ENCODE data around the gene LYRM2.
A peak's percentile ranks its signal among the peaks of the same experiment; 100 is the strongest.

The LYRM2 gene

DNA sequence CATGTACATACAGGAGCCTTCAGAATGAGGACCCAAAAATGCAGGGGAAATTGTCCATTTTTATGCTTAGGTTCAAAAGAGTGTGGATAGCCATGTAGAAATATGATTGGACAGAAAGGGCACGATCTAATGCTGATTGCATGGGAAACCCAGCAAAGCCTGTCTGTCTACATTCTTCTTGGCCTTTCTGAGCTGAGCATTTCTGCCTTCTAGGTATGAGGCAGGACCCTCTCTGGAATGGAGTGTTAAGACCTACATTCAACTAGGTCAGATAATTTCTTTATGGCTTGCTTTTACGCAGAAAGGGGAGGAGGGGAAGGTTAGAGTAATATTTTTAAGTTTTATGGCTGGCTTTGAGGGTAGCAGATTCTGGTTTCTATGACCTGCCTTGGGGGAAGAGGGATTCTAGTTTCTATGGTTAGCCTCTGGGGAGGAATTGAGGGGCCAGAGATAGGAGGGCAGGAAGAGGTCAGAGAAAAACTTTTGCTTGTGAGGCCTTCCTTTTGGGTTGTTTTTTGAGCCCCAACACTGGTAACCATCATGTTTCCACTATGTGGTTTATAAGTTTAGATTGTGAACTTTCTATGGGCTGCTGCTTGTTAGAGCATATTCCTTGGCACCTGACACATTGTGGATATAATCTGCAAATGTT lies 63.5 kb downstream of the LYRM2 start:
- TF ChIP-seq POLR2A (IDR thresholded peaks at IDR 0.05; ENCODE audit: low read depth, low read length): no peak
- TF ChIP-seq PAX5 (IDR thresholded peaks at IDR 0.05; ENCODE audit: insufficient read depth, low read length, severe bottlenecking): no peak
- no peak for TF ChIP-seq SPI1 (IDR thresholded peaks at IDR 0.05; ENCODE audit: low read depth, low read length)
- TF ChIP-seq POU2F2 (IDR thresholded peaks at IDR 0.05; ENCODE audit: low read depth, low read length): no peak
- TF ChIP-seq TAF1 (IDR thresholded peaks at IDR 0.05; ENCODE audit: low read depth, low read length): no peak
- TF ChIP-seq POLR2AphosphoS5 (IDR thresholded peaks at IDR 0.05; ENCODE audit: low read depth, low read length): no peak
- FAIRE-seq (peak; percentile 55), DNase-seq (ENCODE audit: insufficient read length, low spot score) (no peak)

DNA sequence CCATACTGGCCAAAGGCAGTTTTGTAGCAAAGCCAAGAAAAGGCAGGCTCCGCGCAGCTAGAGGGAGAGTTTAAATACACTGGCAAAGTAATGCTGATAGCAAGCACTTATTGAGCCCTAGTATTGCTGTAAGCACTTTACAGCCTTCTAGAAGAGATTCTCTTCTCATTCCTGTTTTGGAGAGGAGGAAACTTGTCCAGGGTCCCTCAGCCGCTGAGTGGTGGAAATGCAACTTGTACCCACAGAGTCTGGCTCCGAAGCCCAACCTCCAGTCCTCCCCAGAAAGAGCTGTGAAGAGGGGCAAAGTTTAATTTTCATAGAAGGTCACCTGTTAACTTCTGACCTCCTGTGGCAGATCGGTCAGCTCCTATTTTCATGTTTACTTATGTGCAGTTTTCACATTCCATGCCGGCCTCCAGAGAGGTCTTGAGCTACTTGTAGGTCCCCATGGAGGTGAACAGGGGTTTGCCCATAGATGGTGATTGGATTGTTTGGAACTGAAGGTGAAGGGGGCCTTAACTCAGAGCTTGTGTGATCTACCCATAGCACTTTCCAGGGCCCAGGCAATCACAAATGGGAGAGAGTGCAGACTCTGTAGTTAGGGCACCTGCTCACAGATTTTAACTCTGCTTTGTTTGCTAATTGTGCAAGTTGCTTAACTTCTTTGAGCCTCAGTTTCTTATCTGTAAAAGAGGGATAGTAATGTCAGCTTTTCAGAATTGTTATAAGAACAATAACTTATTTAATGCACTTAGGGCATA lies 70.7 kb downstream of the LYRM2 start:
- no peak for TF ChIP-seq POU2F2 (IDR thresholded peaks at IDR 0.05; ENCODE audit: low read depth, low read length)
- no peak for TF ChIP-seq POLR2A (IDR thresholded peaks at IDR 0.05; ENCODE audit: low read depth, low read length)
- no peak for TF ChIP-seq PAX5 (IDR thresholded peaks at IDR 0.05; ENCODE audit: insufficient read depth, low read length, severe bottlenecking)
- TF ChIP-seq TAF1 (IDR thresholded peaks at IDR 0.05; ENCODE audit: low read depth, low read length): no peak
- TF ChIP-seq POLR2AphosphoS5 (IDR thresholded peaks at IDR 0.05; ENCODE audit: low read depth, low read length): no peak
- TF ChIP-seq SPI1 (IDR thresholded peaks at IDR 0.05; ENCODE audit: low read depth, low read length): no peak
- FAIRE-seq (no peak), DNase-seq (ENCODE audit: insufficient read length, low spot score) (no peak)

DNA sequence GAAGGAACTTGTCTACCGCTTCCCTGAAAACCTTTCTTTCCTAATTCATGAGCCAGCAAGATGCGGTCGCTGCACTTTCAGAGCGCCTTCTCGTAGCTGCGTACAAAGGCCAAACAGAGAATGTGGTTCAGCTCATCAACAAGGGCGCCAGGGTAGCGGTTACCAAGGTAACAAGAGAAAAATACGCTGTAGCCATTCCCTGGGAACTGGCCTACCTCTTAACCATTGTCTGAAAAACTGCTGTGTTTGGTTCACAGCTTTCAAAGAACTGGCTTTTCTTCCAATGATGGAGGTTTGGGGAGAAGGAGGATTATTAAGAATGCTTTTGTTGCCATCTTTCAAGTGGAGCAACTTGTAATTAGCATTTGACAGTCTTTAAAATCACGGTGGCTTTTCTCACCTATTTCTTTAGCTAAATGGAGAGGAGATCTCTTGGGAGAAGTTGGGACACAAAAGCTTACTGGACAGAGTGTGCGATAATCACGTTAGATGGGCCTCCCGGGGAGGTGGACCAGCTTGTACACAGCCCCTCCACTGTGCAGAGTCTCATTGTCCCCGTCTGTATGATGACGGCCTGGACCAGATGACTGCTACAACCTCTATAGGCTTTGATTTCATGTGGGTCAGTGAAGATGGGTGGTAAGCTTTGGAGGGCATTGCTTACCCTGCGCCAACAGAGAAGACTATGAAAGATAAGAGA lies 71.5 kb downstream of the LYRM2 start:
- no peak for TF ChIP-seq POU2F2 (IDR thresholded peaks at IDR 0.05; ENCODE audit: low read depth, low read length)
- no peak for FAIRE-seq
- no peak for DNase-seq (ENCODE audit: insufficient read length, low spot score)

DNA sequence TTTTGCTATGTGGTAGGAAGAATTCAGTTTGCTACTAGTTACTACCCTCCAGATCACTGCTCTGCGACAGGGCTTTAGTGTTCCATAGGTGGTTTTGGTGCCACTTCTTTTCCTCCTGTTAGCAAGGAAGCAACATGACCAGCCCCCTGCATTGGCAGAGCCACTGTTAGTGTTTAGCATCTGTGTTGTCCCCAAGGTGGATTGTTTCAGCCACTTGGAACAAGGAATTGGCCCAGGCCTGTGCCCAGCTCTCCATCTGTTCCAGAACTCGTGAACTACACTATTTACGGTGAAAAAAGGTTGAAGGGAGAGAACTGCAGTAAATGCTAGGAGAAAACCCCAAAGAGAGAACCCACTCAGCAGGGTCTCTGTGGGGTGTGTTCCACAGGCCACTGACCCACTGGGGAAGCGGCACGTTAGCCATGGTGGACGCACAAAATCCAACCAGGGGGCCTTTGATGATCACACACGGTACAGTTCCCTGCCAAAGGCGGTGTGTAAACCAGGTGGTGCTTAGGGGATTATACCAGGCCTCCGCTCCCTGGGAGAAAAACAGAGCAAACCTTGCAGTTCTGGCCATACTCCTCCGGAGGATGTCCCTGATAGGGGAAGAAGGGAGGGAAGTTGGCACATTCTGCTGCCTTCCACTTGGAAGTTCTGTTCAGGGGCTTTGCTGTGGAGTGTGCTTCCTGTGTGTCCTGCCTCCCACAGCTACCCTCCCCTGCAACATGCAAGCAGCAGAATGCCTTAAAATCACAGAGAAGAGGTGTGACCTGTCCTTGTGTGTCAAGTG lies 72.3 kb downstream of the LYRM2 start:
- TF ChIP-seq POLR2A (IDR thresholded peaks at IDR 0.05; ENCODE audit: low read depth, low read length) (no peak), POU2F2 (IDR thresholded peaks at IDR 0.05; ENCODE audit: low read depth, low read length) (no peak), PAX5 (IDR thresholded peaks at IDR 0.05; ENCODE audit: insufficient read depth, low read length, severe bottlenecking) (no peak), POLR2AphosphoS5 (IDR thresholded peaks at IDR 0.05; ENCODE audit: low read depth, low read length) (no peak), TAF1 (IDR thresholded peaks at IDR 0.05; ENCODE audit: low read depth, low read length) (no peak), SPI1 (IDR thresholded peaks at IDR 0.05; ENCODE audit: low read depth, low read length) (no peak)
- DNase-seq (ENCODE audit: insufficient read length, low spot score) (no peak), FAIRE-seq (no peak)

DNA sequence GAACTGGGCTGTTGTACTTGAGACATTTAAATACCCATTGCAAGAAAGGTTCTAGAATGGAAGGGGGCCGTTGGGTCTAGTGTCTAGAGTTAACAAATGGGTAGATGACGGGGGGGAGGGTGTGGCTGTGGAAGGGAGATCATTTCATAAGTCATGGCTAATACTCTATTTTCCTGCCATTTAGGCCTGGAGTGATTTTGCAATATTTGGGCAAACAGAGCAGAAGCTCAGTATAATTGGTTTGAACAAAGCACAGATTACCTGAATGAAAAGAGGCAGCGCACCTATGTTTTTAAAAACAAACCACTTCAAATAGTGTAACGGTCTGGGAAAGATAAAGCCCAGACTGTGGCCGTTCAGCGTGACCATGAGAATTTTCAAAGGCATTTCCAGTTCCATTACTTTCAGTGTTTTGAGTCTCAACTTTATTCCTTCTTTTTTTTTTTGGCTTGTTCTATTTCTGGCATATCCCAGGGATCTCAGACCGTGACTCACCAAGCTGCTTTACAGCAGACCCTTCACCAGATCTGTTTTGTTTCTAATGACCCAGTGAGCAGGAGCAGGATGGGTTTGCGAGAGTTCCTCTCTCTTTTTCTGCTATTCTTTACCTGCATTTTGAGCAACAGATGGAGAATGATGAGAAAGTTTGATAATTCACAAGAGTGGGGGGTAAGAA lies 73.7 kb downstream of the LYRM2 start:
- FAIRE-seq: no peak
- no peak for DNase-seq (ENCODE audit: insufficient read length, low spot score)

DNA sequence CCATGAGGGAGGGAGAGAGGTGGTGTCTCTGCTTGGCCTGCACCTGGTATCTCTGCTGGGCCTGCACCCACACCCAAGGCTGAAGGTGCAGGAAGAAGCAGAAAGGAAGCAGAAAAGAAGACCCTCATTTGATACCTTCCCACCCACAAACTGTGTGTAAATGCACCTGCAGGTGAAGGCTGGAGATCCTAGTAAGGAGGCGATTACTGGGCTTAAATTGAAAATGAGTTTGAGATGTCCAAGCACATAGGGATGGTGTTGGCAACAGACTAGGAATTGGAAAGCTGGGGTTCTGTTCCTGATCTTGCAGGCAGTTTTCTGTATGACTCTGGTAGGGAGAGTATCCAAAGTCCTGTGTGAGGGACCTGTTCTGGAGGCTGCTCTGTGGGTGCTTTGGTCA lies 74.7 kb downstream of the LYRM2 start:
- no peak for TF ChIP-seq TAF1 (IDR thresholded peaks at IDR 0.05; ENCODE audit: low read depth, low read length)
- TF ChIP-seq POLR2AphosphoS5 (IDR thresholded peaks at IDR 0.05; ENCODE audit: low read depth, low read length): no peak
- no peak for TF ChIP-seq POLR2A (IDR thresholded peaks at IDR 0.05; ENCODE audit: low read depth, low read length)

More for the DNA sequence above, 73.7 kb downstream of the LYRM2 start:
- TF ChIP-seq POU2F2 (IDR thresholded peaks at IDR 0.05; ENCODE audit: low read depth, low read length): no peak
- TF ChIP-seq TAF1 (IDR thresholded peaks at IDR 0.05; ENCODE audit: low read depth, low read length): no peak
- TF ChIP-seq POLR2AphosphoS5 (IDR thresholded peaks at IDR 0.05; ENCODE audit: low read depth, low read length): no peak
- TF ChIP-seq SPI1 (IDR thresholded peaks at IDR 0.05; ENCODE audit: low read depth, low read length): no peak
- TF ChIP-seq POLR2A (IDR thresholded peaks at IDR 0.05; ENCODE audit: low read depth, low read length): no peak
- no peak for TF ChIP-seq PAX5 (IDR thresholded peaks at IDR 0.05; ENCODE audit: insufficient read depth, low read length, severe bottlenecking)

DNA sequence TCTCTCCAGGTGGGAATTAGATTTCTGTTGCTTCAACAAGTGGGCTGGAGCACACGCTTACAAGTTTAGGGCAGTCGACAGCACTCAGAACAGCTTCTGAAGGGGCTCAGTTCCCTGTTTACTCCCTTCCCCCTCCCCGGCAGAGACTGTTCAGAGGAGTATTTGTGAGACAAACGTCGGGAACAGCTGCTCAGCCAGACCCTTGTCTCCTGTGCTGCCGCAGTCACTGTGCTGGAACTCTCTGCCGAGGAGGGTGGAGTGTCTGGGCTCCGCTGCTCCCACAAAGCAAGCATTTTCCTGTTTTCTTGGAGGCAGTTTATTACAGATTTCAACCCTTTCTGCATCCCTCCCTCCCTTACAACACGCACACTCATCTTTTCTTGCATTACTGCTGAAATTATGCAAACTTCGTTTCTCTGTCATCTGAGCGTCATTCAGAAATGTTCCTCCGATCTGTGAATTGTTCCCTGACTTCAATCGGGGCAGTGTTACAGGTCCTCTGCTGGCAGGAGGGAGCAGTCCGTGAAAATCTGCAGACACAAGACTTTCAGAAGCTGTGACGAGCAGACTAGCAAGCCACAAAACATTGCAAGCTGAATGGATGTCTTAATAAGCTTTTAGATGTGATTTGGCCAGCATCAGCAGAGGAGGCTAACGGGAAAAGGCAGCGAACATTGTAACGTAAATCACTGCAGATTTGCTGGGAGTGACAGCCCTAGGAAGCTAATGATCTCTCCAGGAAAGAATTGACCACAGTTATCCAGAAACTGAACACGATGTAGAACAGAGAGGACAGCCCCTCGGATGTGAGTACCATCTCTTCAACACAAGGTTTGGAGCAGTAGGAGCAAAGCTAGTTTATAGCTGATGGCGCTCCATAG lies 76.2 kb downstream of the LYRM2 start:
- FAIRE-seq (no peak), DNase-seq (ENCODE audit: insufficient read length, low spot score) (no peak)
- TF ChIP-seq POU2F2 (IDR thresholded peaks at IDR 0.05; ENCODE audit: low read depth, low read length) (no peak), TAF1 (IDR thresholded peaks at IDR 0.05; ENCODE audit: low read depth, low read length) (no peak), SPI1 (IDR thresholded peaks at IDR 0.05; ENCODE audit: low read depth, low read length) (no peak), PAX5 (IDR thresholded peaks at IDR 0.05; ENCODE audit: insufficient read depth, low read length, severe bottlenecking) (no peak)

More for the DNA sequence above, 74.7 kb downstream of the LYRM2 start:
- DNase-seq (ENCODE audit: insufficient read length, low spot score) (no peak), FAIRE-seq (no peak)

DNA sequence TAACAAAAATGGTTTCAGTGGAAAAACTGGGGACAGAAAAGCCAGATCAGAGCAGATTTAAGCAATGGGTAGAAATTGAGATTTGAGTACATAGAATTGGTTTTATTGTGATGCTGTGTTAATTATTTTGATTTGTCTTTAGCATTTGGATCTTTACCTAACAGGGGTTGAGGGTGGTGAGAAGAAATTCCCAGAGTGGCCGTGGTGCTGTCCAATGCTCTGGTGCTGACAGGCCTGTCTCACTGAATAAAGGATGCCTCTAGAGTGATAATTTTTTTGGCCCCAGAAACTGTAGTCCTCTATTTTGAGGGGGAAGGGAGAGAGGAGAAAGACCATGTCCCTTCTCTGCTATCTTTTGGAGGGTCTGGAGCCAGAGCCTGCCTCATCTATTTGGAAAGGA lies 79.1 kb downstream of the LYRM2 start:
- FAIRE-seq (no peak), DNase-seq (ENCODE audit: insufficient read length, low spot score) (no peak)
- TF ChIP-seq PAX5 (IDR thresholded peaks at IDR 0.05; ENCODE audit: insufficient read depth, low read length, severe bottlenecking) (no peak), POLR2AphosphoS5 (IDR thresholded peaks at IDR 0.05; ENCODE audit: low read depth, low read length) (no peak), POU2F2 (IDR thresholded peaks at IDR 0.05; ENCODE audit: low read depth, low read length) (no peak), SPI1 (IDR thresholded peaks at IDR 0.05; ENCODE audit: low read depth, low read length) (no peak), POLR2A (IDR thresholded peaks at IDR 0.05; ENCODE audit: low read depth, low read length) (no peak)

Data from GM12891 (cell line).